Measurements from ENCODE around the gene PRMT7.

- TF ChIP-seq CTCF (IDR thresholded peaks at IDR 0.05) (no peak), POLR2A (IDR thresholded peaks at IDR 0.05) (no peak), POLR2AphosphoS5 (IDR thresholded peaks at IDR 0.05) (no peak)
Observed at GRCh38 chr16:68404736-68405345, 94.0 kb downstream of the PRMT7 start.
